ENCODE measurements around the gene ZBTB43. TPM values are rescaled to one million over a fixed set of nuclear protein-coding genes. Genes with fewer than 3 reads are reported as not detected.

ZBTB43 gene
- total and polyA plus RNA-seq, 2 experiments from 2014 or later, result 9.7 to 11.8 TPM

GRCh38 chr9:126827227-126827626 is 22.4 kb downstream of the ZBTB43 start (continued):
- TF ChIP-seq ETS1 (IDR thresholded peaks at IDR 0.05), result no peak

GRCh38 chr9:126829035-126829434 is 24.2 kb downstream of the ZBTB43 start:
- Histone ChIP-seq H3K4me2 (no peak overlapping the region), H4K20me1 (replicated peaks; ENCODE audit: insufficient read depth) (peaks cover 16% of the 10 kb centered on the region), H3K9me2 (ENCODE audit: insufficient read depth) (no peaks in the 10 kb centered on the region), H3K4me3 (no peak overlapping the region), H2AFZ (no peak overlapping the region), H3K27ac (ENCODE audit: low read depth) (no peak overlapping the region), H3K36me3 (ENCODE audit: insufficient read depth) (no peaks in the 10 kb centered on the region; the same call in 1 of the 2 replicates), H3F3A (replicated peaks; ENCODE audit: low read depth) (no peaks in the 10 kb centered on the region), H3K79me2 (replicated peaks; ENCODE audit: insufficient read depth) (peaks cover 23% of the 10 kb centered on the region), H3K27me3 (ENCODE audit: insufficient read depth) (no peaks in the 10 kb centered on the region), H3K4me1 (ENCODE audit: insufficient read depth) (no peaks in the 10 kb centered on the region)
- no peaks in the 10 kb centered on the region for H3K27me3 Mint-ChIP-seq (ENCODE audit: insufficient read depth, low read depth, poor library complexity)
- H3K9me3 Mint-ChIP-seq, result no peaks in the 10 kb centered on the region
- no peaks in the 10 kb centered on the region; the same call in 2 of the 3 replicates for H3K4me1 Mint-ChIP-seq
- ATAC-seq (no peak), DNase-seq (ENCODE audit: low spot score) (no peak)
- no peak overlapping the region for H3K27ac Mint-ChIP-seq
- no peak overlapping the region for H3K4me3 Mint-ChIP-seq
- TF ChIP-seq STAT1 (IDR thresholded peaks at IDR 0.05; ENCODE audit: unreplicated experiment) (no peak), REST (IDR thresholded peaks at IDR 0.05; ENCODE audit: unreplicated experiment) (no peak), ETS1 (IDR thresholded peaks at IDR 0.05) (no peak), CREB1 (CRISPR knock-in tag; IDR thresholded peaks at IDR 0.05; ENCODE audit: low read depth) (no peak), ZNF114 (CRISPR knock-in tag; IDR thresholded peaks at IDR 0.05) (no peak), ZNF331 (CRISPR knock-in tag; IDR thresholded peaks at IDR 0.05; ENCODE audit: low read depth) (no peak), CTCF (conservative IDR thresholded peaks at IDR 0.05; ENCODE audit: low read depth in 2 of 2) (no peak), EZH2 (IDR thresholded peaks at IDR 0.05; ENCODE audit: low read depth, unreplicated experiment) (no peak), NANOG (IDR thresholded peaks at IDR 0.05; ENCODE audit: borderline replicate concordance) (no peak), JUNB (IDR thresholded peaks at IDR 0.05; ENCODE audit: unreplicated experiment) (no peak), EZH2phosphoT487 (IDR thresholded peaks at IDR 0.05; ENCODE audit: unreplicated experiment) (no peak)
- peaks cover 24% of the 10 kb centered on the region for H3K36me3 Mint-ChIP-seq (ENCODE audit: low read depth)

Measured in GM23338 (cell line).